Stimulated activated naive CD8-positive, alpha-beta T cell treated with anti-CD3 and anti-CD28 coated beads, Interleukin-15, Interleukin-2, amounts not matched to agents 100 ng/mL and 50 ng/mL, for 24 hours (primary cell): ENCODE results near the gene CTPS2.

Experiments used
- H3K27ac Mint-ChIP-seq: one replicate; pipeline ENCODE4 v1.8.0; 2021; ENCODE audit warnings: mild to moderate bottlenecking, mixed read lengths
- H3K27me3 Mint-ChIP-seq: one replicate; pipeline ENCODE4 v1.8.0; 2021; ENCODE audit warnings: mixed read lengths
- H3K36me3 Mint-ChIP-seq: one replicate; pipeline ENCODE4 v1.8.0; 2021; ENCODE audit warnings: low read depth, mixed read lengths
- H3K4me1 Mint-ChIP-seq: one replicate; pipeline ENCODE4 v1.8.0; 2021; ENCODE audit warnings: low read depth, mixed read lengths
- H3K4me3 Mint-ChIP-seq: one replicate; pipeline ENCODE4 v1.8.0; 2021; ENCODE audit warnings: mild to moderate bottlenecking, mixed read lengths
- H3K9me3 Mint-ChIP-seq: one replicate; pipeline ENCODE4 v1.8.0; 2021; ENCODE audit warnings: mixed read lengths

Gene CTPS2

DNA sequence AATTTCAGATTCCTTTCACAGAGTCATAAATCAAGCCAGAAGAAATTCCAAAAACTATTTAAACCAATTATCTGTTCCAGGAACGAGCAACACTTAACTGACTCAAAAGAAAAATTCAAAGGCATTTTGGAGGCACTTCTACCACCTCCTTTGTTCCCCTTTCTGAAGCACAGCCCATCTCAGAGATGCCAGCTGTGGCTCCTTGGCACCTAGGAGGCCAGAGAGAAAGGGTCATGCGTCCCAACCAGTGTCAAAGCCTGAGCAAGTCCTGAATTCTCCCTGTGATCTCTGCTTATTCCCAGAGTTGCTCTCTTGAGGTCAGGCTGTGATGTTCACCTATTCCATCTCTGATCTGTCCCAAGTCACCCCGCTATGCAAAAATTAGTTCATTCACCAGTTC, 167.5 kb downstream of the CTPS2 start:
- Mint-ChIP-seq H3K27ac (no peak overlapping the region), H3K36me3 (no peaks in the 10 kb centered on the region), H3K4me3 (no peak overlapping the region), H3K9me3 (no peaks in the 10 kb centered on the region), H3K27me3 (no peaks in the 10 kb centered on the region), H3K4me1 (no peaks in the 10 kb centered on the region)
